Amygdala (tissue), 56 donors: ENCODE measurements around the gene PPIL6.
A peak's percentile ranks its signal among the peaks of the same experiment; 100 is the strongest.

Experiments
- DNase-seq, 56 donors: peaks; one replicate each; lab custom pipeline; 2025; lab: John Stamatoyannopoulos, UW

Gene PPIL6

DNA sequence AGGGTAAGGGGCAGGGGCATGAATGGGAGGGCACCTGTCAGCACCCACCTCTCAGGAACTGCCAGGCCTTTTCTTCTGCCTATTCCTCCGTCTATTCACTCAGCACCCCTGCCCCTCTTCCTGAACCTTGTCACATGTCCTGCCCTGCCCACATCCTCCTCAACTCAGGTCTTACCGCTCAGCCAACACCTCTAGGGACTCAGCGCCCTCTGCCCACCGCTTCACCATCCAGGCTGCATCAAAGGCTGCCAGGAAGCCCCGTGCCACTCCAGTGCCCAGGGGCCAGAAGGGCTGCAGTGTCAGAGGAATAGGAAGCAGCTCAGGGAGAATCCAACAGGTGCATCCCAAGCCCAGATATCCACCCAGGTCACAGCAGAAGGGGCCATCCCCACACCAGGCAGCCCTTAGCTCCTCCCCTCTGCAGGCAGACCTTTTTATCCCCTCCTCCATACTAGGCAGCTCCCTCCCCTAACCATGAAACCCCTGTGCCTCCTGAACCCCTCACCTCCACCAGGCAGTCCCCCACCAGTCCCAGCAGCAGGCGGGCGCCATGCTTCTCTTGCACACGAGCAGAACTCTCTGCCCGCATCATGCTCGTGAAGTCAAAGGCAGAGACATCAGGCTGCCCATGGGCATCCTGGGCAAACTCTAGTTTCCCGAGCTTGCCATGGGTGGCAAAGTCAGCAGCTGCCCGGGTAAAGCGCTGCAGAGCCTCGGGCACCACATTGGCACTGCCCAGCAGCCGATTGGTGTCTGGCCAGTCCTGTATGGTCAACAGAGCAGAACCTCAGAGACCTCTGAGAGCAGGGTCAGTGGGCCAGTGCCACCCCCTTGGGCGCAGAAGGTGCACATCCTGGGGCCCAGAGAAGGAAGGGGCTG lies 9.6 kb upstream of the PPIL6 start:
- no peak for DNase-seq

GRCh38 chr6:109449064-109449794 lies 8.8 kb upstream of the PPIL6 start:
- DNase-seq, result no peak

DNA sequence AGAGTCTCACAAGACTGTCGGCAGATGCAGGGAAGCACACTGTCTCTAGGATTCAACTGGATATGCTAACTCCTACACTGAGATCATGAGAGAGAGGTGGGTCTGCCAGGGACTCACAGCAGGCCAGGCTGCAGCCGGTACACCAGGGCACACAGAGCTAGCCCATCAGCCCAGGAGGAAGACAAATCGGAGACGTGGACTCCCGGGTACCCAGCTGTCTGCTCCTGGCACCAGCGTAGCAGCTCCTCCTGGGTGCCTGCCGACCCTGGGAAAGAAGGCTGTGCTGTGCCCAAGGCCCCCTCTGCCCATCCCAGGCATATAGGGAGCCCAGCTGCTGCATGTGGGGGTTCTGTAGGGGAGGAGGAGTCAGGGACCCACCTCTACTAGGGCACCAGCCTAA lies 8.2 kb upstream of the PPIL6 start:
- DNase-seq, result no peak

DNA sequence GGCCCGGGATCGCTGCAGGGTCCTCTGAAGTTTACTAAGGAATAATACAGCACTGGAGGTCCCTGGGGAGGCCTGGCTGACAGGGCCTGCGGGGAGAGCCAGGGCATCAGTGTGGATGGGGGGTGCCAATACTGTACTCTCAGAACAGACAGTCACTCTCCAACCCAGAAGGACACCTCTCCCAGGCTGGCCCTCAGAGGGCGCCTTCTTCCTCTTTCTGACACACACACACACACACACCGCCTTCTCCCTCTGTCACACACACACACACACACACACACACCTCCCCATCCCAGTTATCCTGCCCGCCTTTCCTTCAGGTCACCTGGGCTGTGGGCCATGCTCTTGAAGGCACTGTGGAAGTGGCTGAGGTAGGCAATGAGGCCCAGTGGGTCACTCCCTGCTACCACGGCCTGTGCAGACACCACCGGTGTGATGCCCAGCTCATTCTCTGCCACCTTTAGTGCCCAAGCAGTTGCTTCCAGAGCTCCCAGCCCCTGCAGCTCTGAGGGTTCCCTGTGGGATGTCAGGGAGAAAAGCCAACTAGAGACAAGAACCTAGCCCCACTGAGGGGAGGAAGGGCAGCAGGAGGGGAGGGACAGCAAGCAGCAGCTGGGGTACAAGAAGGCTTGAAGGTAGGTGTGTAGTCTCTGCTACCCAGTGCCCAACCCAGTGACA lies 7.6 kb upstream of the PPIL6 start:
- no peak for DNase-seq

- no peak for DNase-seq
Observed at GRCh38 chr6:109447087-109447486, 6.7 kb upstream of the PPIL6 start.

DNA sequence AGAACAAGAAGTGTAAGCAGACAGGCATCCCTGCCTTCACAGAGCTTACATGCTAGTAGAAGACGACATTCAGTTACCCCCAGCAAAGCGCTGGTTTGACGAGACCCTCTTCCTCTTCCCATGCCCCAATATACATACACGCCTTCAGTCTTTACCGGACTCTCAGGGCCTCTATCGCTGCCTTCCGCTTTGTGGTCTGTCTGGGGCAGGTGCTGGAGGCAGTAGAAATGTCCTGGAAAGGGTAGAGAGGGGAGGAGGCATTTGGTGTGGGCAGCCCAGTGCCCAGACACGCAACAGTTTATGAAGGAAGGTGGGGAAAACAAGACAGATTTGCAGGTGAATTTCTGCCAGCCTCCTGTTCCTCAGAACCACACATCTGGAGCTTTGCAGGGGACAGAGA lies 6.1 kb upstream of the PPIL6 start:
- no peak for DNase-seq

- DNase-seq, result no peak
Observed at GRCh38 chr6:109446072-109446471, 5.6 kb upstream of the PPIL6 start.

DNA sequence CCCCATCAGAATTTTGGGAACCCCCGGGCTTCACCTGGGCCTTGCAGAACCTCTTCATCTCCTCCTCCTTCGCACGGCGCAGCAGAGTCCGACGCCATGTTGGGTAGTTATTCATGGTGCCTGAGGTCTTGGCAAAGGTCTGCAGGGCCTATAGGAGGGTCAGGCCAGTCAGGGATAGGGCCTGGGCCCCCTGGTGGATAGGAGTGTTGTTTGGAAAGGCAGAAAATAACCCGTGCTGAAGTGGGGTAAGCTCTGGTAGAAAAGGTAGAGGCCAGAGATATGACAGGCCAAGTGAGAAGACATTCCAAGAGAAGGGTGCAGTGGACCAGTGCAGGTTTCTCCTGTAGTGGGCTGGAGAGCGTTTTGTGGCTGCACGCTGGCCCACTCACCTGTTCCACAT lies 5.0 kb upstream of the PPIL6 start:
- DNase-seq, result no peak

DNA sequence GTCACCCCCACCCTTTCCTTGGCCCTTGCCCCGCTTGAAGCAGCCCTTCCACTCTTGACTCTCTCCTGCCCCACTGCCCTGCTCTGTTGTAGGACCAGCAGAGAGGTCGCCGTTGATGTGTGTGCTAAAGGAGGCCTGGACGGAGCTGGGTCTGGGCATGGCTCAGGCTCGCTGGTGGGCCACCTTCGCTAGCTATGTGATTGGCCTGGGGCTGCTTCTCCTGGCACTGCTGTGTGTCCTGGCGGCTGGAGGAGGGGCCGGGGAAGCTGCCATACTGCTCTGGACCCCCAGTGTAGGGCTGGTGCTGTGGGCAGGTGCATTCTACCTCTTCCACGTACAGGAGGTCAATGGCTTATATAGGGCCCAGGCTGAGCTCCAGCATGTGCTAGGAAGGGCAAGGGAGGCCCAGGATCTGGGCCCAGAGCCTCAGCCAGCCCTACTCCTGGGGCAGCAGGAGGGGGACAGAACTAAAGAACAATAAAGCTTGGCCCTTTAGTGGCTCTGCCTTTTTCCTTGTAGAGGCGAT lies 3.1 kb upstream of the PPIL6 start:
- no peak for DNase-seq

- DNase-seq, result no peak
Observed at GRCh38 chr6:109442393-109442924, 2.0 kb upstream of the PPIL6 start.

- peak in 4 of 56 donors; percentile 29 to 63 (median 41) for DNase-seq
Observed at GRCh38 chr6:109441069-109441816, 815 bp upstream of the PPIL6 start.

GRCh38 chr6:109436041-109436440 lies 4.4 kb downstream of the PPIL6 start:
- DNase-seq, result no peak

DNA sequence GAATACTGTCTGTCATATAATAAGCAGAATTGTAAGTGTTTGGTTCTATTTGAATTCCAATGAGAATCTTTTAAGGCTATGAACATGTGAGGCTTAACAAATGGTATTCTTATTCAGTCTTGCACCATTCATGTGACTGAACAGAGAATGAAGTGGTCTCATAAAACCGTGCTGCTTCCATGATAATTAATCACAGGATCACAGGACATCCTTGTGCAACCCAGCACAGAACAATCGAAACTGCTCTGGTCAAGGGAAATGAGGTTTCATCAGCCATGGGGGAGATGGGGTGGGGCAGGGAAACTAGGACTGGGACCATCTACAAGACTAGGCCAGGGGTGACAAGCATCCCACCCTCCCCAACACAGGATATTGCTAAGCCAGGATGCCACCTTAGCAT lies 6.0 kb downstream of the PPIL6 start:
- no peak for DNase-seq

GRCh38 chr6:109429496-109429895 lies 10.9 kb downstream of the PPIL6 start:
- no peak for DNase-seq

DNA sequence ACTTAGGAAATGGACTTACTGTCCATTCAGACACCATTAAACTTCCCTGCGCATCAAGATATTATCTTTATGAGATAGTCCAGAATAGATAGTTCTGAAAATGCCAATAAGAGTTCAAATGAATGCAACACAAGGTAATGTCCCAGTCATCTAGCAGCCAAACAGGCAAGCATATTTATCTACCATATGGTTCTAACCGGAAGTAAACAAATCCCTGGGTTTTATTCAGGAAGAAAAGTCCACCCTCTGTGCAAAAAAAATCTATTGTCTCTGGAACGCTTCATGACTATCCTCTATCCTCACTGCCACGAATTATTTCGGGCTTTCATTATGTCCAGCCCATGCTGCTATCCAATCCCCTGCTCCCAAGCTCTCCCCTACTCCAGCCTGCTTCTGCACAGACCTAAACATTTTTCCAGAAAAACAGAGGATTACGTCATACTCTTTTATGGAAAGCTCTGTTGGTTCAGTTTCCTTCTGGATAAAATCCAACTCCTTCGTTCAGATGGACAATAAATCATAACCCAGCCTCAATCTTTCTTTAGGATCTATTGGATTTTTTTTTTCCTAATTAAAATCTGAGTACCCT lies 11.4 kb downstream of the PPIL6 start:
- no peak for DNase-seq

- no peak for DNase-seq
Observed at GRCh38 chr6:109424946-109425345, 15.5 kb downstream of the PPIL6 start.

- DNase-seq, result no peak
Observed at GRCh38 chr6:109421184-109421583, 19.2 kb downstream of the PPIL6 start.

DNA sequence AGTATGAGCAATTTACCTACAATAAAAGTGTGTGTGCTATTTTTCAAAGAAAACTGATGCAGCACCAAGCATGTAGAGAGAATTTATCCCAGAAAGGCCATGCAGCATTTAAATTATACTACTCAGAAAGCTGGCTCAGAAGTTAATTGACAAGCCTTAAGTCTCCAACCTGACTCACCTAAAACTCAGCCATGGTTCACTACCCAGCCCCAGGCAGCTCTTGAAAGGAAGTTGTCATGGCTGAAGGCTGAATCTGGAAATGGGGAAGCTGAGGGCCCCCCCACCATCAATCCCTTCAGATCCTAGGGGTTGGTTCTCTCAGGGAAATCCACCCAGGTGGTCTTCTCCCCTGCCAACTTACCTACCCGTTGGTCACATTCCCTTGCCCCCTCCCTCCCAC lies 19.7 kb downstream of the PPIL6 start:
- no peak for DNase-seq

DNA sequence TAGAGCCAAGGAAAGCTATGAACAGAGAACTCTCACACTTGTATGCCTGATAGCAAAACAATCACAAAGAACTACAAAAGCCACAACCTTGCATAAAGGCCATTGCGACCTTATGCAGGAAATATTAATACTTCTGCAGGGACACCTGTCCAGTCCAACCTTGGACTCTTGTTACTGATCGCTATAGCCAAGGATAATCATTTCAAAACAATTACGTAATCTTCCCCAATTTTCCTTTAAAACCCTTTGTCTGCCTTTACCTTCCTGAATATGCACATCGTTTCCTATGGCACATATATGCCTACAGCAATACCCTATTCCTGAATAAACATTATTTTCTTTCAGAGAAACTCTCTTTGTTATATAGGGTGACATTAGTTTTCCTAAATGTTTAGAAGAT lies 22.8 kb downstream of the PPIL6 start:
- no peak for DNase-seq

DNA sequence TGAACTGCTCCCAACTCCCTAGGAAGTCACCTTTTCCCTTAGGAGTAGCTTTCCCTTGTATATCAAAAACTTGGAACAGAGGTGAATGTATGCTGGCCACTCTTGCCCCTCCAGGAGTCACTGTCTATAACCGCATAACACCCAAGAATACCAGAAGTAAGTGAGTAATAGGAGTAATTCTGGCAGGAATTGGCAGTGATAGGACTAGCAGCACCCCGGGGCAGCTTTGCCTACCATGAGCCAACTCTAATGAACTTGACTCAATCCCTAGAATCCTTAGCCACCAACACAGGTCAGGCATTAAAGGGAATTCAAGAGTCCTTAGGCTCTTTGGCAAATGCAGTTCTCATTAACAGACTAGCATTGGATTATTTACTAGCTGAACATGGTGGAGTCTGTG lies 29.4 kb downstream of the PPIL6 start:
- no peak for DNase-seq
